ENCODE results near the gene TRIM22. TPM values are rescaled to one million over a fixed set of nuclear protein-coding genes. Genes with fewer than 3 reads are reported as not detected.
A peak's percentile ranks its signal among the peaks of the same experiment; 100 is the strongest.
"Not testable (repeated sequence)": the region's sequence is repeated elsewhere in the genome, so short reads cannot be mapped to it uniquely, and the experiment has no call there.

TRIM22 gene
- total RNA-seq, 2 experiments from 2014 or later = 341 to 369 TPM

- H3K4me1 Mint-ChIP-seq = peaks cover 48% of the 10 kb centered on the region
- H3K4me3 Mint-ChIP-seq = no peak overlapping the region
- ATAC-seq (ENCODE audit: low read depth) = no peak
- no peak for DNase-seq
- POLR2A ChIA-PET = interaction anchor here (0.6 to 3.2 kb wide), 4 partner anchors 11 to 71 kb away, joined by 3 to 14 read pairs (median 8); partner anchors contain the start of genes TRIM34 and TRIM5
- H3K9me3 Mint-ChIP-seq = no peaks in the 10 kb centered on the region
- H3K27me3 Mint-ChIP-seq = no peaks in the 10 kb centered on the region
- peaks cover 54% of the 10 kb centered on the region for H3K36me3 Mint-ChIP-seq
- H3K27ac Mint-ChIP-seq = no peak overlapping the region
Measured at GRCh38 chr11:5695580-5695979, 6.0 kb downstream of the TRIM22 start.

- Mint-ChIP-seq H3K36me3 (peaks cover 54% of the 10 kb centered on the region), H3K27me3 (no peaks in the 10 kb centered on the region), H3K27ac (peak overlapping the region; percentile 53), H3K4me1 (peaks cover 54% of the 10 kb centered on the region), H3K9me3 (no peaks in the 10 kb centered on the region), H3K4me3 (peak overlapping the region; percentile 43)
- no peak for DNase-seq
- no peak for ATAC-seq (ENCODE audit: low read depth)
- POLR2A ChIA-PET = interaction anchor here (1.6 to 1.9 kb wide), 2 partner anchors 12 to 72 kb away, joined by 4 to 11 read pairs; partner anchors contain the start of genes TRIM34 and TRIM5
Measured at GRCh38 chr11:5696210-5696609, 6.6 kb downstream of the TRIM22 start.

- DNase-seq (no peak), ATAC-seq (ENCODE audit: low read depth) (no peak)
- H3K9me3 Mint-ChIP-seq = no peaks in the 10 kb centered on the region
- no peak overlapping the region for H3K27ac Mint-ChIP-seq
- peaks cover 52% of the 10 kb centered on the region for H3K4me1 Mint-ChIP-seq
- H3K36me3 Mint-ChIP-seq = peaks cover 59% of the 10 kb centered on the region
- no peaks in the 10 kb centered on the region for H3K27me3 Mint-ChIP-seq
- POLR2A ChIA-PET = interaction anchor here (0.6 kb wide), 1 partner anchor 9 kb away, joined by 3 read pairs; the partner anchor contains the start of gene TRIM22
- H3K4me3 Mint-ChIP-seq = no peak overlapping the region
Measured at GRCh38 chr11:5698281-5698680, 8.7 kb downstream of the TRIM22 start.

- peak overlapping the region; percentile 5 for H3K4me3 Mint-ChIP-seq
- peaks cover 46% of the 10 kb centered on the region for H3K4me1 Mint-ChIP-seq
- no peaks in the 10 kb centered on the region for H3K27me3 Mint-ChIP-seq
- ATAC-seq (ENCODE audit: low read depth) (no peak), DNase-seq (no peak)
- peaks cover 62% of the 10 kb centered on the region for H3K36me3 Mint-ChIP-seq
- no peak overlapping the region for H3K27ac Mint-ChIP-seq
- no peaks in the 10 kb centered on the region for H3K9me3 Mint-ChIP-seq
- POLR2A ChIA-PET = interaction anchor here (0.8 to 3.3 kb wide), 4 partner anchors 10 to 22 kb away, joined by 3 to 29 read pairs (median 6); partner anchors contain the start of genes TRIM22 and TRIM5
Measured at GRCh38 chr11:5700421-5701054, 10.9 kb downstream of the TRIM22 start.

GRCh38 chr11:5701055-5701577 is 11.5 kb downstream of the TRIM22 start:
- Mint-ChIP-seq H3K36me3 (peaks cover 63% of the 10 kb centered on the region), H3K4me3 (peak overlapping the region; percentile 5)
- POLR2A ChIA-PET = interaction anchor here (2.0 to 3.3 kb wide), 2 partner anchors 11 to 17 kb away, joined by 8 to 29 read pairs; partner anchors contain the start of genes TRIM22 and TRIM5

GRCh38 chr11:5703741-5704536 is 14.3 kb downstream of the TRIM22 start:
- Mint-ChIP-seq H3K4me3 (no peak overlapping the region), H3K9me3 (no peaks in the 10 kb centered on the region), H3K36me3 (peaks cover 55% of the 10 kb centered on the region), H3K27me3 (no peaks in the 10 kb centered on the region), H3K4me1 (peaks cover 28% of the 10 kb centered on the region), H3K27ac (no peak overlapping the region)
- ATAC-seq (ENCODE audit: low read depth) = no peak
- POLR2A ChIA-PET = interaction anchor here (1.3 to 2.2 kb wide), 2 partner anchors 14 to 19 kb away, joined by 6 read pairs; partner anchors contain the start of genes TRIM22 and TRIM5
- no peak for DNase-seq

More at GRCh38 chr11:5701055-5701577, 11.5 kb downstream of the TRIM22 start:
- ATAC-seq (ENCODE audit: low read depth) = no peak
- Mint-ChIP-seq H3K27me3 (no peaks in the 10 kb centered on the region), H3K27ac (peak overlapping the region; percentile 39), H3K4me1 (peaks cover 41% of the 10 kb centered on the region), H3K9me3 (no peaks in the 10 kb centered on the region)
- DNase-seq = no peak

- H3K27me3 Mint-ChIP-seq = no peaks in the 10 kb centered on the region
- H3K4me1 Mint-ChIP-seq = peaks cover 29% of the 10 kb centered on the region
- no peak for DNase-seq
- no peak overlapping the region for H3K27ac Mint-ChIP-seq
- ATAC-seq (ENCODE audit: low read depth) = no peak
- H3K4me3 Mint-ChIP-seq = no peak overlapping the region
- H3K36me3 Mint-ChIP-seq = peaks cover 52% of the 10 kb centered on the region
- H3K9me3 Mint-ChIP-seq = no peaks in the 10 kb centered on the region
- POLR2A ChIA-PET = interaction anchor here (1.4 kb wide), 1 partner anchor 103 kb away, joined by 4 read pairs; no protein-coding TSS in a partner anchor
Measured at GRCh38 chr11:5705688-5706087, 16.1 kb downstream of the TRIM22 start.

GRCh38 chr11:5712507-5712906 is 22.9 kb downstream of the TRIM22 start:
- peaks cover 10% of the 10 kb centered on the region for H3K4me1 Mint-ChIP-seq
- POLR2A ChIA-PET = interaction anchor here (0.6 to 4.2 kb wide), 3 partner anchors 22 to 38 kb away, joined by 3 to 14 read pairs (median 5); partner anchors contain the start of genes TRIM22 and TRIM5
- H3K9me3 Mint-ChIP-seq = peaks cover 4% of the 10 kb centered on the region
- H3K27me3 Mint-ChIP-seq = no peaks in the 10 kb centered on the region
- no peak overlapping the region for H3K27ac Mint-ChIP-seq
- no peak for DNase-seq
- no peak for ATAC-seq (ENCODE audit: low read depth)
- H3K36me3 Mint-ChIP-seq = peaks cover 32% of the 10 kb centered on the region
- H3K4me3 Mint-ChIP-seq = no peak overlapping the region

- peaks cover 7% of the 10 kb centered on the region for H3K4me1 Mint-ChIP-seq
- no peaks in the 10 kb centered on the region for H3K27me3 Mint-ChIP-seq
- peaks cover 32% of the 10 kb centered on the region for H3K36me3 Mint-ChIP-seq
- POLR2A ChIA-PET = interaction anchor here (0.6 to 4.2 kb wide), 3 partner anchors 23 to 33 kb away, joined by 5 to 14 read pairs (median 6); partner anchors contain the start of genes TRIM22 and TRIM5
- DNase-seq (no peak), ATAC-seq (ENCODE audit: low read depth) (peak; percentile 60)
- H3K27ac Mint-ChIP-seq = no peak overlapping the region
- peaks cover 7% of the 10 kb centered on the region for H3K9me3 Mint-ChIP-seq
- no peak overlapping the region for H3K4me3 Mint-ChIP-seq
Measured at GRCh38 chr11:5713695-5714094, 24.1 kb downstream of the TRIM22 start.

GRCh38 chr11:5716518-5716917 is 26.9 kb downstream of the TRIM22 start:
- H3K4me3 Mint-ChIP-seq; H3K27me3 Mint-ChIP-seq; H3K9me3 Mint-ChIP-seq; POLR2A ChIA-PET; H3K27ac Mint-ChIP-seq; DNase-seq; ATAC-seq (ENCODE audit: low read depth): not testable (repeated sequence)
- Mint-ChIP-seq H3K4me1 (peaks cover 13% of the 10 kb centered on the region), H3K36me3 (peaks cover 35% of the 10 kb centered on the region)

- H3K4me1 Mint-ChIP-seq = peaks cover 9% of the 10 kb centered on the region
- no peak overlapping the region for H3K27ac Mint-ChIP-seq
- H3K4me3 Mint-ChIP-seq = no peak overlapping the region
- H3K36me3 Mint-ChIP-seq = peaks cover 26% of the 10 kb centered on the region
- peaks cover 7% of the 10 kb centered on the region for H3K9me3 Mint-ChIP-seq
- H3K27me3 Mint-ChIP-seq = no peaks in the 10 kb centered on the region
- DNase-seq (no peak), ATAC-seq (ENCODE audit: low read depth) (peak; percentile 58)
- POLR2A ChIA-PET = no interaction called here
Measured at GRCh38 chr11:5719703-5720495, 30.3 kb downstream of the TRIM22 start.

GRCh38 chr11:5722622-5723021 is 33.0 kb downstream of the TRIM22 start:
- no peak overlapping the region for H3K4me3 Mint-ChIP-seq
- ATAC-seq (ENCODE audit: low read depth) (no peak), DNase-seq (no peak)
- H3K4me1 Mint-ChIP-seq = peaks cover 9% of the 10 kb centered on the region
- H3K27ac Mint-ChIP-seq = no peak overlapping the region
- no peaks in the 10 kb centered on the region for H3K27me3 Mint-ChIP-seq
- POLR2A ChIA-PET = no interaction called here
- H3K36me3 Mint-ChIP-seq = peaks cover 20% of the 10 kb centered on the region
- peaks cover 2% of the 10 kb centered on the region for H3K9me3 Mint-ChIP-seq
